Parathyroid adenoma (tissue), 2 donors: Measurements from ENCODE around the gene FAM83B.

Source experiments
- H2AFZ ChIP-seq: fragments of 300-600 bp; sonication (generic); one replicate; pipeline ENCODE4 v1.7.0; 2017; ENCODE audit warnings: antibody characterized with exemption, mild to moderate bottlenecking
- H3K27ac ChIP-seq: fragments of 300-600 bp; sonication (generic); one replicate; pipeline ENCODE4 v1.7.0; 2017
- H3K27me3 ChIP-seq: fragments of 300-600 bp; sonication (generic); one replicate; pipeline ENCODE4 v1.7.0; 2017; ENCODE audit warnings: low read length; ENCODE audit not compliant: control insufficient read depth, insufficient read depth
- H3K36me3 ChIP-seq: fragments of 300-600 bp; sonication (generic); one replicate; pipeline ENCODE4 v1.7.0; 2017; ENCODE audit warnings: low read length; ENCODE audit not compliant: control insufficient read depth, insufficient read depth
- H3K4me1 ChIP-seq: fragments of 300-600 bp; sonication (generic); one replicate; pipeline ENCODE4 v1.7.0; 2017; ENCODE audit warnings: control low read depth
- H3K4me2 ChIP-seq: fragments of 300-600 bp; sonication (generic); one replicate; pipeline ENCODE4 v1.7.0; 2017; ENCODE audit warnings: low read length
- H3K4me3 ChIP-seq: fragments of 300-600 bp; sonication (generic); one replicate; pipeline ENCODE4 v1.7.0; 2017; ENCODE audit warnings: low read depth, low read length
- H3K79me2 ChIP-seq: fragments of 300-600 bp; sonication (generic); one replicate; pipeline ENCODE4 v1.7.0; 2017; ENCODE audit warnings: control low read depth
- H3K9ac ChIP-seq: fragments of 300-600 bp; sonication (generic); one replicate; pipeline ENCODE4 v1.7.0; 2017; ENCODE audit warnings: mild to moderate bottlenecking
- H3K9me3 ChIP-seq: fragments of 300-600 bp; sonication (generic); one replicate; pipeline ENCODE4 v1.7.0; 2017; ENCODE audit warnings: low read length; ENCODE audit not compliant: control insufficient read depth
- TF ChIP-seq, protein P1 (sequence below): fragments of 300-600 bp; sonication (generic); IDR thresholded peaks from one replicate; pipeline ENCODE4 v1.7.0; 2017; ENCODE audit warnings: antibody characterized with exemption, mild to moderate bottlenecking
- donor health status: primary hyperparathyroidism.

The FAM83B gene

GRCh38 chr6:54835176-54835575 lies 11.4 kb upstream of the FAM83B start:
- H3K9me3 ChIP-seq = no peaks in the 10 kb centered on the region
- no peak overlapping the region for H3K4me3 ChIP-seq
- H3K4me2 ChIP-seq = no peak overlapping the region
- H3K36me3 ChIP-seq = no peaks in the 10 kb centered on the region
- H3K27me3 ChIP-seq = no peaks in the 10 kb centered on the region
- H2AFZ ChIP-seq = no peak overlapping the region
- TF ChIP-seq, protein P1, sequence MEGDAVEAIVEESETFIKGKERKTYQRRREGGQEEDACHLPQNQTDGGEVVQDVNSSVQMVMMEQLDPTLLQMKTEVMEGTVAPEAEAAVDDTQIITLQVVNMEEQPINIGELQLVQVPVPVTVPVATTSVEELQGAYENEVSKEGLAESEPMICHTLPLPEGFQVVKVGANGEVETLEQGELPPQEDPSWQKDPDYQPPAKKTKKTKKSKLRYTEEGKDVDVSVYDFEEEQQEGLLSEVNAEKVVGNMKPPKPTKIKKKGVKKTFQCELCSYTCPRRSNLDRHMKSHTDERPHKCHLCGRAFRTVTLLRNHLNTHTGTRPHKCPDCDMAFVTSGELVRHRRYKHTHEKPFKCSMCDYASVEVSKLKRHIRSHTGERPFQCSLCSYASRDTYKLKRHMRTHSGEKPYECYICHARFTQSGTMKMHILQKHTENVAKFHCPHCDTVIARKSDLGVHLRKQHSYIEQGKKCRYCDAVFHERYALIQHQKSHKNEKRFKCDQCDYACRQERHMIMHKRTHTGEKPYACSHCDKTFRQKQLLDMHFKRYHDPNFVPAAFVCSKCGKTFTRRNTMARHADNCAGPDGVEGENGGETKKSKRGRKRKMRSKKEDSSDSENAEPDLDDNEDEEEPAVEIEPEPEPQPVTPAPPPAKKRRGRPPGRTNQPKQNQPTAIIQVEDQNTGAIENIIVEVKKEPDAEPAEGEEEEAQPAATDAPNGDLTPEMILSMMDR = no peak
- no peaks in the 10 kb centered on the region for H3K79me2 ChIP-seq
- H3K9ac ChIP-seq = no peak overlapping the region
- no peaks in the 10 kb centered on the region for H3K4me1 ChIP-seq
- H3K27ac ChIP-seq = no peak overlapping the region

DNA sequence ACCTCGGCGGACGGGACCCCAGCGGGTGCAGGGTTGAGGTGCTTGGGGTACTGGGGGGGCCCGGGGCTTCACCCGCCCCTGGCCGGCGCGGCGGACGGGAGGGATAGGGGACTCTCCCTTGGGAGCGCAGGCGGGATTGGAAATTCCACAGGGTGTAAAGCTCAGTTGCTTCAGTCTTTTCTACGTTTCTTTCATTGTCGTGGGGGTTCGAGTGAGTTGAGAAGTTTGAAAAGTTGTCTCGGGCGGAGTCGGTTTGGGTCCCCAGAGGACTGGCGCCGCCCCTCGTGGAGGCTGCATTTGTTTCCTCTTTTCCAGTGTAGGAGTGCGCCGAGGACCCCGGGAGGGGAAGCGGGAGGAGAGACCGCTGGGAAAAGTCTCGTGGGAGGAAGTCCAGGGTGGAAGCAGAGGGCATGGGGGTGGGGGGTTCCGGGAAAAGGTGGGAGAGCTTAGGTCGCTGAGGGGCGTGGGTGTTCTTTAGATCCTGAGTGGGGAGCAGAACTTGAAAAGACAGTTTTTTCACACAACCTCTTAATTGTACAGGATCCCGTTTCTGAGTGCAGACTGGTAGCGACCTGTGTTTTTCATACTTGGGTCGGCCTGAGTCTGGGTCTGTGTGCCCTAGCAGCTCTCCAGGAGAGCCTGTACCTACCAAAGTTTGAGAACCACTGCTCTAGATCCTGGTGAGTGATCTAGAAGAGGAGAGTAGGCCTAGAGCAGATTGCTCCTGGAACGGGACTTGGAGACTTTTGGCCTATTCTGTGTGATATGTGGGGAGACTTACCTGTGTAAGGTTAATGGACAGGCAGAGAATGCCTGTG lies 495 bp downstream of the FAM83B start:
- no peaks in the 10 kb centered on the region for H3K36me3 ChIP-seq
- H2AFZ ChIP-seq = no peak overlapping the region
- H3K4me3 ChIP-seq = peak overlapping the region; percentile 49
- no peak overlapping the region for H3K9ac ChIP-seq
- no peaks in the 10 kb centered on the region for H3K4me1 ChIP-seq
- H3K9me3 ChIP-seq = no peaks in the 10 kb centered on the region
- H3K27ac ChIP-seq = no peak overlapping the region
- H3K79me2 ChIP-seq = no peaks in the 10 kb centered on the region
- TF ChIP-seq, protein P1 = no peak
- no peaks in the 10 kb centered on the region for H3K27me3 ChIP-seq
- peak overlapping the region; percentile 75 for H3K4me2 ChIP-seq

- no peaks in the 10 kb centered on the region for H3K36me3 ChIP-seq
- no peaks in the 10 kb centered on the region for H3K27me3 ChIP-seq
- no peaks in the 10 kb centered on the region for H3K4me1 ChIP-seq
- no peaks in the 10 kb centered on the region for H3K79me2 ChIP-seq
- H3K9ac ChIP-seq = no peak overlapping the region
- H3K27ac ChIP-seq = no peak overlapping the region
- H2AFZ ChIP-seq = no peak overlapping the region
- no peak overlapping the region for H3K4me3 ChIP-seq
- TF ChIP-seq, protein P1 = no peak
- H3K4me2 ChIP-seq = no peak overlapping the region
- no peaks in the 10 kb centered on the region for H3K9me3 ChIP-seq
These were observed 1.4 kb downstream of the FAM83B start for GRCh38 chr6:54847799-54848597.

DNA sequence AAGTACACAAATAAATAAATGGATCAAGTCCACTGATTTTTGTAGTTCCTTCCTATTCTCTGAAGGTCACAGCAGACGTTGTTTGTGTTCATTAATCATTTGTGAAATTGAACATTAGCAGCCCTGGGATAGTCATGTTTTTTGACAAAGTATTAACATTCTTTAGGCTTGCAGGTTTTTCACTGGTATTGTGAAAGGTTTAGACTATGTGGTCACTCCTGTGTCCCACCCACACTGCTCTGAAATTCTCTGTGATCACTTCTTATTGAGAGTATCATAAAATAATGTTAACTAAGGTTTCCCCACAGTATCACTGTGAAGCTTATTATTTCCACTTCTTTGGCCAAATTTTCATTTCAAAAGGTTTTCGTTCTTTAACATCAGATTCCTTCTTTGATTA lies 3.5 kb downstream of the FAM83B start:
- Histone ChIP-seq H3K27me3 (no peaks in the 10 kb centered on the region), H3K9me3 (no peaks in the 10 kb centered on the region), H3K79me2 (no peaks in the 10 kb centered on the region), H3K36me3 (no peaks in the 10 kb centered on the region), H3K4me1 (no peaks in the 10 kb centered on the region), H2AFZ (no peak overlapping the region), H3K27ac (no peak overlapping the region), H3K4me2 (no peak overlapping the region), H3K9ac (no peak overlapping the region), H3K4me3 (no peak overlapping the region)
- TF ChIP-seq, protein P1 = no peak
